ENCODE data around the gene RPS3A. TPM values are rescaled to one million over a fixed set of nuclear protein-coding genes. Genes with fewer than 3 reads are reported as not detected.
A peak's percentile ranks its signal among the peaks of the same experiment; 100 is the strongest.
"Not testable (repeated sequence)": the region's sequence is repeated elsewhere in the genome, so short reads cannot be mapped to it uniquely, and the experiment has no call there.

RPS3A gene
- 3,322 TPM for polyA plus RNA-seq (2013, experiment 1 of 2)
- polyA plus RNA-seq (2013, experiment 2 of 2), result 3,472 TPM

GRCh38 chr4:151099229-151099975 is at the start of gene RPS3A:
TSS of gene RPS3A (plus strand) at chr4:151099628. CDS start at chr4:151099653, 25 bp downstream.
- H3K36me3 ChIP-seq (ENCODE audit: control insufficient read depth, insufficient read depth, low read length), result peaks cover 47% of the 10 kb centered on the region
- H3K4me3 ChIP-seq (ENCODE audit: extremely low read depth, insufficient read depth, low read length, poor library complexity, severe bottlenecking), result peak within 1 kb of the TSS; percentile 99
- no peaks in the 10 kb centered on the region for H3K9me3 ChIP-seq (ENCODE audit: control insufficient read depth, low read length)
- WGBS, 2 experiments (ENCODE audit: insufficient coverage in 2 of 2), result 2% methylated on average over 54 to 66 of the region's 69 CpGs
- H3K27ac ChIP-seq (ENCODE audit: low read depth, low read length, severe bottlenecking), result peak within 1 kb of the TSS; percentile 90
- no peaks in the 10 kb centered on the region for H3K4me1 ChIP-seq (ENCODE audit: control insufficient read depth, insufficient read depth, low read length, poor library complexity, severe bottlenecking)

- WGBS, 2 experiments (ENCODE audit: insufficient coverage in 2 of 2), result 83 to 100% methylated on average over 1 to 2 of the region's 3 CpGs
- Histone ChIP-seq H3K4me3 (ENCODE audit: extremely low read depth, insufficient read depth, low read length, poor library complexity, severe bottlenecking) (no peak overlapping the region), H3K27ac (ENCODE audit: low read depth, low read length, severe bottlenecking) (no peak overlapping the region), H3K4me1 (ENCODE audit: control insufficient read depth, insufficient read depth, low read length, poor library complexity, severe bottlenecking) (no peaks in the 10 kb centered on the region), H3K36me3 (ENCODE audit: control insufficient read depth, insufficient read depth, low read length) (no peaks in the 10 kb centered on the region), H3K9me3 (ENCODE audit: control insufficient read depth, low read length) (no peaks in the 10 kb centered on the region)
Measured at GRCh38 chr4:151052785-151053184, 46.6 kb upstream of the RPS3A start.

- Histone ChIP-seq H3K4me1 (ENCODE audit: control insufficient read depth, insufficient read depth, low read length, poor library complexity, severe bottlenecking) (no peaks in the 10 kb centered on the region), H3K36me3 (ENCODE audit: control insufficient read depth, insufficient read depth, low read length) (no peaks in the 10 kb centered on the region), H3K9me3 (ENCODE audit: control insufficient read depth, low read length) (no peaks in the 10 kb centered on the region), H3K27ac (ENCODE audit: low read depth, low read length, severe bottlenecking) (no peak overlapping the region), H3K4me3 (ENCODE audit: extremely low read depth, insufficient read depth, low read length, poor library complexity, severe bottlenecking) (no peak overlapping the region)
- WGBS, 2 experiments (ENCODE audit: insufficient coverage in 2 of 2), result no CpG with 5 or more reads among the region's 1 CpG
Measured at GRCh38 chr4:151055539-151055938, 43.9 kb upstream of the RPS3A start.

- WGBS, 2 experiments (ENCODE audit: insufficient coverage in 2 of 2), result 84% methylated on average over 3 of the region's 3 CpGs
- H3K36me3 ChIP-seq (ENCODE audit: control insufficient read depth, insufficient read depth, low read length); H3K27ac ChIP-seq (ENCODE audit: low read depth, low read length, severe bottlenecking); H3K9me3 ChIP-seq (ENCODE audit: control insufficient read depth, low read length); H3K4me3 ChIP-seq (ENCODE audit: extremely low read depth, insufficient read depth, low read length, poor library complexity, severe bottlenecking); H3K4me1 ChIP-seq (ENCODE audit: control insufficient read depth, insufficient read depth, low read length, poor library complexity, severe bottlenecking): not testable (repeated sequence)
Measured at GRCh38 chr4:151063143-151063542, 36.3 kb upstream of the RPS3A start.

- H3K4me1 ChIP-seq (ENCODE audit: control insufficient read depth, insufficient read depth, low read length, poor library complexity, severe bottlenecking), result no peaks in the 10 kb centered on the region
- no peaks in the 10 kb centered on the region for H3K36me3 ChIP-seq (ENCODE audit: control insufficient read depth, insufficient read depth, low read length)
- WGBS, 2 experiments (ENCODE audit: insufficient coverage in 2 of 2), result 91 to 100% methylated on average over 1 to 2 of the region's 5 CpGs
Measured at GRCh38 chr4:151067316-151067970, 32.0 kb upstream of the RPS3A start.

GRCh38 chr4:151074416-151074916 is 25.0 kb upstream of the RPS3A start:
- no peak overlapping the region for H3K4me3 ChIP-seq (ENCODE audit: extremely low read depth, insufficient read depth, low read length, poor library complexity, severe bottlenecking)
- no peak overlapping the region for H3K27ac ChIP-seq (ENCODE audit: low read depth, low read length, severe bottlenecking)
- no peaks in the 10 kb centered on the region for H3K9me3 ChIP-seq (ENCODE audit: control insufficient read depth, low read length)
- H3K36me3 ChIP-seq (ENCODE audit: control insufficient read depth, insufficient read depth, low read length), result no peaks in the 10 kb centered on the region
- no peaks in the 10 kb centered on the region for H3K4me1 ChIP-seq (ENCODE audit: control insufficient read depth, insufficient read depth, low read length, poor library complexity, severe bottlenecking)

More at GRCh38 chr4:151067316-151067970, 32.0 kb upstream of the RPS3A start:
- no peaks in the 10 kb centered on the region for H3K9me3 ChIP-seq (ENCODE audit: control insufficient read depth, low read length)
- no peak overlapping the region for H3K27ac ChIP-seq (ENCODE audit: low read depth, low read length, severe bottlenecking)
- no peak overlapping the region for H3K4me3 ChIP-seq (ENCODE audit: extremely low read depth, insufficient read depth, low read length, poor library complexity, severe bottlenecking)

GRCh38 chr4:151077978-151078377 is 21.4 kb upstream of the RPS3A start:
- not testable (repeated sequence) for H3K9me3 ChIP-seq (ENCODE audit: control insufficient read depth, low read length); H3K4me3 ChIP-seq (ENCODE audit: extremely low read depth, insufficient read depth, low read length, poor library complexity, severe bottlenecking); H3K36me3 ChIP-seq (ENCODE audit: control insufficient read depth, insufficient read depth, low read length); H3K4me1 ChIP-seq (ENCODE audit: control insufficient read depth, insufficient read depth, low read length, poor library complexity, severe bottlenecking); H3K27ac ChIP-seq (ENCODE audit: low read depth, low read length, severe bottlenecking)
- 85 to 87% methylated on average over 2 of the region's 2 CpGs for WGBS, 2 experiments (ENCODE audit: insufficient coverage in 2 of 2)

GRCh38 chr4:151087467-151087866 is 12.0 kb upstream of the RPS3A start:
- Histone ChIP-seq H3K4me1 (ENCODE audit: control insufficient read depth, insufficient read depth, low read length, poor library complexity, severe bottlenecking) (no peaks in the 10 kb centered on the region), H3K9me3 (ENCODE audit: control insufficient read depth, low read length) (no peaks in the 10 kb centered on the region), H3K36me3 (ENCODE audit: control insufficient read depth, insufficient read depth, low read length) (no peaks in the 10 kb centered on the region), H3K27ac (ENCODE audit: low read depth, low read length, severe bottlenecking) (no peak overlapping the region), H3K4me3 (ENCODE audit: extremely low read depth, insufficient read depth, low read length, poor library complexity, severe bottlenecking) (no peak overlapping the region)
- WGBS, 2 experiments (ENCODE audit: insufficient coverage in 2 of 2), result 75 to 91% methylated on average over 8 of the region's 8 CpGs

GRCh38 chr4:151091047-151091446 is 8.4 kb upstream of the RPS3A start:
- H3K27ac ChIP-seq (ENCODE audit: low read depth, low read length, severe bottlenecking), result no peak overlapping the region
- no peaks in the 10 kb centered on the region for H3K9me3 ChIP-seq (ENCODE audit: control insufficient read depth, low read length)
- H3K4me3 ChIP-seq (ENCODE audit: extremely low read depth, insufficient read depth, low read length, poor library complexity, severe bottlenecking), result no peak overlapping the region
- H3K4me1 ChIP-seq (ENCODE audit: control insufficient read depth, insufficient read depth, low read length, poor library complexity, severe bottlenecking), result no peaks in the 10 kb centered on the region
- no peaks in the 10 kb centered on the region for H3K36me3 ChIP-seq (ENCODE audit: control insufficient read depth, insufficient read depth, low read length)
- no CpG with 5 or more reads among the region's 2 CpGs for WGBS, 2 experiments (ENCODE audit: insufficient coverage in 2 of 2)

GRCh38 chr4:151092488-151092887 is 6.9 kb upstream of the RPS3A start:
- H3K27ac ChIP-seq (ENCODE audit: low read depth, low read length, severe bottlenecking), result no peak overlapping the region
- no peak overlapping the region for H3K4me3 ChIP-seq (ENCODE audit: extremely low read depth, insufficient read depth, low read length, poor library complexity, severe bottlenecking)
- 74 to 96% methylated on average over 2 of the region's 3 CpGs for WGBS, 2 experiments (ENCODE audit: insufficient coverage in 2 of 2)

GRCh38 chr4:151093203-151093602 is 6.2 kb upstream of the RPS3A start:
- Histone ChIP-seq H3K27ac (ENCODE audit: low read depth, low read length, severe bottlenecking) (no peak overlapping the region), H3K4me3 (ENCODE audit: extremely low read depth, insufficient read depth, low read length, poor library complexity, severe bottlenecking) (no peak overlapping the region), H3K36me3 (ENCODE audit: control insufficient read depth, insufficient read depth, low read length) (no peaks in the 10 kb centered on the region), H3K9me3 (ENCODE audit: control insufficient read depth, low read length) (no peaks in the 10 kb centered on the region), H3K4me1 (ENCODE audit: control insufficient read depth, insufficient read depth, low read length, poor library complexity, severe bottlenecking) (no peaks in the 10 kb centered on the region)
- 43 to 100% methylated on average over 1 to 2 of the region's 3 CpGs for WGBS, 2 experiments (ENCODE audit: insufficient coverage in 2 of 2)

More at GRCh38 chr4:151092488-151092887, 6.9 kb upstream of the RPS3A start:
- Histone ChIP-seq H3K36me3 (ENCODE audit: control insufficient read depth, insufficient read depth, low read length) (no peaks in the 10 kb centered on the region), H3K9me3 (ENCODE audit: control insufficient read depth, low read length) (no peaks in the 10 kb centered on the region), H3K4me1 (ENCODE audit: control insufficient read depth, insufficient read depth, low read length, poor library complexity, severe bottlenecking) (no peaks in the 10 kb centered on the region)

Data from mesodermal cell (in vitro differentiated cells).